Fibroblast of pulmonary artery (primary cell): ENCODE results near the gene GRIK1.

ENCODE experiments used
- DNase-seq: peaks from one replicate; pipeline ENCODE4 v3.0.0-alpha.2; 2010; ENCODE audit warnings: low read depth
- H3K4me3 ChIP-seq: replicated peaks from 2 replicates; pipeline ENCODE4 v1.5.1; 2011; ENCODE audit warnings: low read depth, mild to moderate bottlenecking, control low read depth, low read length, moderate library complexity
- TF ChIP-seq, protein P1 (sequence below): IDR thresholded peaks from 2 replicates; pipeline ENCODE4 v1.5.1; 2011; ENCODE audit warnings: mild to moderate bottlenecking, control low read depth, low read length, inconsistent platforms; ENCODE audit errors: missing control alignments

The GRIK1 gene

DNA sequence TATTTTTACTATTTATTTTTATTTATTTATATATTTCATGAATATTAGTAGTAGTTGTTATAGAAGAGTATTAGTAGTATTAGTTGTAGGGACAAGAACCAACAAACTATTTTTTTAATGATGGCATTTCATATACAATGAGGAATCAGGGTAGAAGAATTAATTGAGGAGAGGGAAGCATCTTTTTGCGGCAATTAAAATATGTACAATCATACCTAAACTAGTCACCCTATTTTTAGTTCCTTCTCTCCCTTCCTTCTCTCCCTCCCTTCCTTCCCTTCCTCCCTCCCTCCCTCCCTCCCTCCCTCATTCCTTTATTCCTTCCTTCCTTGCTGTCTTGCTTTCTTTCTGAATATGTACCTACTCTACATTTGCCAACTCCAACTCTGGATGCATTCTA, 189.8 kb downstream of the GRIK1 start:
- no peak for DNase-seq
- no peak overlapping the region for H3K4me3 ChIP-seq
- TF ChIP-seq, protein P1, sequence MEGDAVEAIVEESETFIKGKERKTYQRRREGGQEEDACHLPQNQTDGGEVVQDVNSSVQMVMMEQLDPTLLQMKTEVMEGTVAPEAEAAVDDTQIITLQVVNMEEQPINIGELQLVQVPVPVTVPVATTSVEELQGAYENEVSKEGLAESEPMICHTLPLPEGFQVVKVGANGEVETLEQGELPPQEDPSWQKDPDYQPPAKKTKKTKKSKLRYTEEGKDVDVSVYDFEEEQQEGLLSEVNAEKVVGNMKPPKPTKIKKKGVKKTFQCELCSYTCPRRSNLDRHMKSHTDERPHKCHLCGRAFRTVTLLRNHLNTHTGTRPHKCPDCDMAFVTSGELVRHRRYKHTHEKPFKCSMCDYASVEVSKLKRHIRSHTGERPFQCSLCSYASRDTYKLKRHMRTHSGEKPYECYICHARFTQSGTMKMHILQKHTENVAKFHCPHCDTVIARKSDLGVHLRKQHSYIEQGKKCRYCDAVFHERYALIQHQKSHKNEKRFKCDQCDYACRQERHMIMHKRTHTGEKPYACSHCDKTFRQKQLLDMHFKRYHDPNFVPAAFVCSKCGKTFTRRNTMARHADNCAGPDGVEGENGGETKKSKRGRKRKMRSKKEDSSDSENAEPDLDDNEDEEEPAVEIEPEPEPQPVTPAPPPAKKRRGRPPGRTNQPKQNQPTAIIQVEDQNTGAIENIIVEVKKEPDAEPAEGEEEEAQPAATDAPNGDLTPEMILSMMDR = no peak

GRCh38 chr21:29749223-29749622, 190.6 kb downstream of the GRIK1 start:
- TF ChIP-seq, protein P1 = no peak
- H3K4me3 ChIP-seq = no peak overlapping the region
- no peak for DNase-seq

DNA sequence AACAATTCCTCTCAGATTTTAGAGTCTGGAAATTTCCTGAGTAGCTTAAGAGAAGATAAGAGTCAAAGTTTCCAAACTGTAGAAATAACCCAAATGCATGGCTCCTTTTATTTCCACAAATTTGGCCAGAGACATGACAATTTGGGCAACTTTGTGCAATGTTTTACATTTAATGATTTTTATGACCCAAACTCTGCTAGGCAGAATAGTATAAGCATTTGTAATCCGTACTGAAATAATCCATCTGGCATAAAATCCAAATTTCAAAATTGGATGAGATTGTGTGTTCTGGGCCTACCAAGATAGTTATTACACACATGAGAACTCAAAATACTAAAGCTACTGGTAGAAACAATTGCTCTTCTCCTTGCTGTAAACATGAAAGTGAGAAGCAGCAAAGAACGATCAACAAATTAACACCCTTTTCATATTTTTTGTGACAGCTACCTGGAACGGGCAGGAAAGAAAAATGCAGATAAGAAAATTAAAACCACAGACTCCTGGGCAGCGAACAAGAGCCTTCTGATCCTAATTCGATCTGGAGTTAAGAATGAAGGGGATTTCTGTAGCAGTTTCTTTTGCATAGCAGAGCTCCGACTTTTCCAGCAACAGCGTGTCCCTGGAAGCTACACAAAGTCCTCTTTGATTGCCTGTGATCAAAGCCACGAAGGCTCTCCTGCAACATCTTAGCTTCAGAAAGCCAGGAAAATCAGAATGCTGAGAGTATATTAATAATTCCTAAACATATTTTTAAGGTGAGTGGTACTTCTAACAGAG, 191.2 kb downstream of the GRIK1 start:
- DNase-seq = no peak
- TF ChIP-seq, protein P1 = no peak
- H3K4me3 ChIP-seq = no peak overlapping the region

GRCh38 chr21:29741761-29742160, 198.0 kb downstream of the GRIK1 start:
- H3K4me3 ChIP-seq = no peak overlapping the region
- TF ChIP-seq, protein P1 = no peak
- DNase-seq = no peak

DNA sequence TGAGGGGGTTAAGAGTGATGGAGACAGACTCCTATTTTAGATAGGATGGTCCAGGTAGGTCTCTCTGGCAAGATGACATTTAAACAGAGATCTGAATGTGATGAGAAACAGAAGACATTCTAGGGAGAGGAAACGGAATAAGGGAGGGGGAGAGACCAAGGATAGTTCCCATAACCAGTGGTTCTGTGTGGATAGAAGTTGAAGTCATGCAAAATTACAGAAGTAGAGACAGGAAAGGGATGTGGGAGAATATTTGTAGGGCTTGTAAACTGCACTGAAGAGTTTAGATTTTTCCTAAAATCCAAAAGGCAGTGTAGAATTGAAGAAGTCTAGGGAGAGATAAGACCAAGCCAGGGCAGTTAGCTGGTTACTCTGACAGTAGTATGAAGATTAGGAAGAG, 200.6 kb downstream of the GRIK1 start:
- no peak for DNase-seq
- H3K4me3 ChIP-seq = no peak overlapping the region
- TF ChIP-seq, protein P1 = no peak

GRCh38 chr21:29738730-29739129, 201.1 kb downstream of the GRIK1 start:
- no peak overlapping the region for H3K4me3 ChIP-seq
- DNase-seq = no peak
- TF ChIP-seq, protein P1 = no peak

- TF ChIP-seq, protein P1 = no peak
- no peak overlapping the region for H3K4me3 ChIP-seq
- DNase-seq = no peak
Measured at GRCh38 chr21:29737186-29737585, 202.6 kb downstream of the GRIK1 start.
